Measurements from ENCODE around the gene SYNE2. TPM values are rescaled to one million over a fixed set of nuclear protein-coding genes. Genes with fewer than 3 reads are reported as not detected.

SYNE2 gene
- total and polyA plus RNA-seq, 2 of the 8 experiments (the other 6 are each of a cell fraction or from before 2014, with no cell fraction given) = 32.6 to 46.1 TPM

- TF ChIP-seq ATF3 (IDR thresholded peaks at IDR 0.05; ENCODE audit: insufficient read depth, low read depth, low read length) (no peak), GABPA (IDR thresholded peaks at IDR 0.05; ENCODE audit: borderline replicate concordance, insufficient read depth, low read length) (no peak), CBX8 (IDR thresholded peaks at IDR 0.05; ENCODE audit: borderline replicate concordance, low read depth, low read length) (no peak), ATF2 (IDR thresholded peaks at IDR 0.05; ENCODE audit: low read length) (no peak), GTF2F1 (IDR thresholded peaks at IDR 0.05; ENCODE audit: borderline replicate concordance, low read depth, low read length) (no peak), BCL11A (IDR thresholded peaks at IDR 0.05; ENCODE audit: low read depth in 2 of 2, low read length in 2 of 2) (no peak)
Observed at GRCh38 chr14:63951429-63951828, 98.6 kb downstream of the SYNE2 start (continued).

Data from H1 (cell line).